GM18526 (cell line): ENCODE data around the gene STAC2.

ENCODE experiments used
- POLR2A ChIP-seq: IDR thresholded peaks from 3 replicates; pipeline ENCODE4 v1.6.1; 2011; ENCODE audit not compliant: insufficient read length; ENCODE audit errors: extremely low read depth

STAC2 gene

GRCh38 chr17:39187152-39187830, 38.5 kb downstream of the STAC2 start:
- TF ChIP-seq POLR2A: no peak

- TF ChIP-seq POLR2A: no peak
Observed at GRCh38 chr17:39186481-39187002, 39.2 kb downstream of the STAC2 start.

- TF ChIP-seq POLR2A: no peak
Observed at GRCh38 chr17:39183720-39184119, 42.0 kb downstream of the STAC2 start.

GRCh38 chr17:39183045-39183444, 42.7 kb downstream of the STAC2 start:
- TF ChIP-seq POLR2A: no peak

- TF ChIP-seq POLR2A: no peak
Observed at GRCh38 chr17:39181303-39181702, 44.4 kb downstream of the STAC2 start.

- TF ChIP-seq POLR2A: no peak
Observed at GRCh38 chr17:39178536-39178935, 47.2 kb downstream of the STAC2 start.

GRCh38 chr17:39177256-39177655, 48.5 kb downstream of the STAC2 start:
- no peak for TF ChIP-seq POLR2A

- no peak for TF ChIP-seq POLR2A
Observed at GRCh38 chr17:39175695-39176093, 50.1 kb downstream of the STAC2 start.

GRCh38 chr17:39174920-39175694, 50.6 kb downstream of the STAC2 start:
- no peak for TF ChIP-seq POLR2A

GRCh38 chr17:39173526-39174274, 52.0 kb downstream of the STAC2 start:
- no peak for TF ChIP-seq POLR2A

GRCh38 chr17:39173080-39173479, 52.7 kb downstream of the STAC2 start:
- no peak for TF ChIP-seq POLR2A

- TF ChIP-seq POLR2A: no peak
Observed at GRCh38 chr17:39171933-39172332, 53.8 kb downstream of the STAC2 start.

GRCh38 chr17:39170558-39170957, 55.2 kb downstream of the STAC2 start:
- TF ChIP-seq POLR2A: no peak

- TF ChIP-seq POLR2A: no peak
Observed at GRCh38 chr17:39170109-39170508, 55.6 kb downstream of the STAC2 start.

- no peak for TF ChIP-seq POLR2A
Observed at GRCh38 chr17:39169518-39169917, 56.2 kb downstream of the STAC2 start.

- TF ChIP-seq POLR2A: no peak
Observed at GRCh38 chr17:39169101-39169500, 56.6 kb downstream of the STAC2 start.
